Adrenal gland (tissue), 5 donors: ENCODE results near the gene SLC25A5.

ENCODE experiments used
- POLR2A ChIP-seq, 2 donors: fragments of 450-650 bp; IDR thresholded peaks; one replicate each; pipeline ENCODE4 v1.6.1; 2017; ENCODE audit warnings: antibody characterized with exemption in 2 of 2, mild to moderate bottlenecking in 2 of 2, moderate library complexity in 1 of 2
- TF ChIP-seq, protein P1 (sequence below), 6 experiments: fragments of 450-650 bp in 4 of 6; fragments of 200-600 bp in 2 of 6; sonication (generic) in 1 of 6; IDR thresholded peaks; 1 replicate in 5 of 6; 2 replicates in 1 of 6; pipeline versions ENCODE4 v1.5.1 to v1.8.0; 2016 to 2021; ENCODE audit warnings: antibody characterized with exemption in 6 of 6, mild to moderate bottlenecking in 2 of 6, moderate library complexity in 1 of 6
- donor health status: DM: no; HTN: no; CAD: no.

DNA sequence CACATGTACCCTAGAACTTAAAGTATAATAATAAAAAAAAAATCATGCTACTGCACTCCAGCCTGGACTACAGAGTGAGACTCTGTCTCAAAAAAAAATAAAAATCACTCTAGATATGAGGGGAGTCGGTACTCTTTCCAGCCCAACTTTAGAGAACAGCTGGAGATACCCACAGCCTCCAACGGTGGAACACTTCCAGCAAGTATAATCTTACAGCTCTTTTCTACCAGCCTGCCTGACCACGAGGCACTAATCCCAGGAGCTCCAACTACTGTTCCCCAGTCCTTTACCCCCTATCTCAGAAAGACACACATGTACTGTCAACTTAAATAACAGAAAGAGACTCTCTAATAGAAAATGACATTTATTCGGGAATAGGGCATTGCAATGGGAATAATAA is 50.1 kb downstream of the SLC25A5 start:
- TF ChIP-seq, protein P1, sequence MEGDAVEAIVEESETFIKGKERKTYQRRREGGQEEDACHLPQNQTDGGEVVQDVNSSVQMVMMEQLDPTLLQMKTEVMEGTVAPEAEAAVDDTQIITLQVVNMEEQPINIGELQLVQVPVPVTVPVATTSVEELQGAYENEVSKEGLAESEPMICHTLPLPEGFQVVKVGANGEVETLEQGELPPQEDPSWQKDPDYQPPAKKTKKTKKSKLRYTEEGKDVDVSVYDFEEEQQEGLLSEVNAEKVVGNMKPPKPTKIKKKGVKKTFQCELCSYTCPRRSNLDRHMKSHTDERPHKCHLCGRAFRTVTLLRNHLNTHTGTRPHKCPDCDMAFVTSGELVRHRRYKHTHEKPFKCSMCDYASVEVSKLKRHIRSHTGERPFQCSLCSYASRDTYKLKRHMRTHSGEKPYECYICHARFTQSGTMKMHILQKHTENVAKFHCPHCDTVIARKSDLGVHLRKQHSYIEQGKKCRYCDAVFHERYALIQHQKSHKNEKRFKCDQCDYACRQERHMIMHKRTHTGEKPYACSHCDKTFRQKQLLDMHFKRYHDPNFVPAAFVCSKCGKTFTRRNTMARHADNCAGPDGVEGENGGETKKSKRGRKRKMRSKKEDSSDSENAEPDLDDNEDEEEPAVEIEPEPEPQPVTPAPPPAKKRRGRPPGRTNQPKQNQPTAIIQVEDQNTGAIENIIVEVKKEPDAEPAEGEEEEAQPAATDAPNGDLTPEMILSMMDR (IDR thresholded peaks at IDR 0.05) = no peak
- no peak for TF ChIP-seq POLR2A (IDR thresholded peaks at IDR 0.05)
